Lower lobe of right lung (tissue), 2 donors: Measurements from ENCODE around the gene CRYBA1. TPM values are rescaled to one million over a fixed set of nuclear protein-coding genes. Genes with fewer than 3 reads are reported as not detected.
A peak's percentile ranks its signal among the peaks of the same experiment; 100 is the strongest.

ENCODE experiments used
- ATAC-seq, 2 donors: fragments of 200-7000 bp; cut with Tn5 transposase; one replicate each; pipeline ENCODE4 v1.9.1; 2020 to 2022; ENCODE audit warnings: mild to moderate bottlenecking in 2 of 2, moderate library complexity in 2 of 2
- DNase-seq: peaks from one replicate; pipeline ENCODE4 v3.0.0-alpha.2; 2020
- H3K27ac ChIP-seq: fragments of 200-600 bp; one replicate; pipeline ENCODE4 v1.8.0; 2022
- H3K27me3 ChIP-seq: fragments of 200-600 bp; one replicate; pipeline ENCODE4 v1.8.0; 2022; ENCODE audit warnings: low read depth
- H3K36me3 ChIP-seq: fragments of 200-600 bp; one replicate; pipeline ENCODE4 v1.8.0; 2022; ENCODE audit warnings: mild to moderate bottlenecking
- H3K4me1 ChIP-seq: fragments of 200-600 bp; one replicate; pipeline ENCODE4 v1.8.0; 2022
- H3K4me3 ChIP-seq: fragments of 200-600 bp; one replicate; pipeline ENCODE4 v1.8.0; 2022; ENCODE audit warnings: mild to moderate bottlenecking
- H3K9me3 ChIP-seq: fragments of 200-600 bp; one replicate; pipeline ENCODE4 v1.8.0; 2022
- intact Hi-C: fragments of 100-400 bp; cut with DNase I; formaldehyde crosslinking; loops from one replicate; pipeline ENCODE4 v1.11.0; 2022
- total RNA-seq: library from RNA; stranded (reverse); fragmentation: NEBNext Ultra II Directional; extraction: Animal tissue kit (Norgen Biotek cat#: 25700); gene quantifications from one replicate; pipeline ENCODE4 v1.2.1, GENCODE V29; 2021
- TF ChIP-seq, protein P1 (sequence below): fragments of 200-600 bp; IDR thresholded peaks from one replicate; pipeline ENCODE4 v1.8.0; 2022; ENCODE audit warnings: antibody characterized with exemption, mild to moderate bottlenecking
- donor health status: DM: no; HTN: yes; CAD: no; lungs with severe emphysema.

Gene CRYBA1
- total RNA-seq, 1 donor from 2014 or later: not detected

DNA sequence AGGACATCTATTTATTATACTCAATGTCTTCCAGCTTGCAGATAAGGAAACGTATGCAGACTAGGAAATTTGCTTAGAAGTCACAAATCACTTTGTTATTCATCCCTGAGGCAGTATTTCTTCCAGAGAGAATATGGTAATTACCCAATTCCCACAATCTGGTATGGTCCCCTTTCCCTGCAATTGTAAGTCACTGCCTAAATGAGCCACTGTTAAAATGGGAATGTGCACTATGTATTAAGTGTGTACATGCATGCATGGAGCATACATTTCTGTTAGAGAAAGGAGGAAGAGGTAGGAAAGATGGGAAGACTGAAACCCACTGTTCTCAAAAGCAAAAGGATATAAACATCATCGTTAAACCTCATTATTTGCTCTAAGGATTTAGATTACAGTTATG is 37.3 kb downstream of the CRYBA1 start:
- no peak for DNase-seq
- no peaks in the 10 kb centered on the region for H3K27me3 ChIP-seq
- TF ChIP-seq, protein P1, sequence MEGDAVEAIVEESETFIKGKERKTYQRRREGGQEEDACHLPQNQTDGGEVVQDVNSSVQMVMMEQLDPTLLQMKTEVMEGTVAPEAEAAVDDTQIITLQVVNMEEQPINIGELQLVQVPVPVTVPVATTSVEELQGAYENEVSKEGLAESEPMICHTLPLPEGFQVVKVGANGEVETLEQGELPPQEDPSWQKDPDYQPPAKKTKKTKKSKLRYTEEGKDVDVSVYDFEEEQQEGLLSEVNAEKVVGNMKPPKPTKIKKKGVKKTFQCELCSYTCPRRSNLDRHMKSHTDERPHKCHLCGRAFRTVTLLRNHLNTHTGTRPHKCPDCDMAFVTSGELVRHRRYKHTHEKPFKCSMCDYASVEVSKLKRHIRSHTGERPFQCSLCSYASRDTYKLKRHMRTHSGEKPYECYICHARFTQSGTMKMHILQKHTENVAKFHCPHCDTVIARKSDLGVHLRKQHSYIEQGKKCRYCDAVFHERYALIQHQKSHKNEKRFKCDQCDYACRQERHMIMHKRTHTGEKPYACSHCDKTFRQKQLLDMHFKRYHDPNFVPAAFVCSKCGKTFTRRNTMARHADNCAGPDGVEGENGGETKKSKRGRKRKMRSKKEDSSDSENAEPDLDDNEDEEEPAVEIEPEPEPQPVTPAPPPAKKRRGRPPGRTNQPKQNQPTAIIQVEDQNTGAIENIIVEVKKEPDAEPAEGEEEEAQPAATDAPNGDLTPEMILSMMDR: no peak
- H3K27ac ChIP-seq: no peak overlapping the region
- no peak for ATAC-seq
- peaks cover 94% of the 10 kb centered on the region for H3K36me3 ChIP-seq
- no peak overlapping the region for H3K4me3 ChIP-seq
- H3K9me3 ChIP-seq: no peaks in the 10 kb centered on the region
- peaks cover 53% of the 10 kb centered on the region for H3K4me1 ChIP-seq
- intact Hi-C loops: no loop called here

- Histone ChIP-seq H3K9me3 (no peaks in the 10 kb centered on the region), H3K27ac (no peak overlapping the region), H3K4me1 (peaks cover 64% of the 10 kb centered on the region), H3K4me3 (no peak overlapping the region), H3K27me3 (no peaks in the 10 kb centered on the region), H3K36me3 (peaks cover 54% of the 10 kb centered on the region)
- DNase-seq: no peak
- no peak for ATAC-seq
- TF ChIP-seq, protein P1: no peak
- intact Hi-C loops: no loop called here
These were observed 43.2 kb downstream of the CRYBA1 start for GRCh38 chr17:29289852-29290251.

DNA sequence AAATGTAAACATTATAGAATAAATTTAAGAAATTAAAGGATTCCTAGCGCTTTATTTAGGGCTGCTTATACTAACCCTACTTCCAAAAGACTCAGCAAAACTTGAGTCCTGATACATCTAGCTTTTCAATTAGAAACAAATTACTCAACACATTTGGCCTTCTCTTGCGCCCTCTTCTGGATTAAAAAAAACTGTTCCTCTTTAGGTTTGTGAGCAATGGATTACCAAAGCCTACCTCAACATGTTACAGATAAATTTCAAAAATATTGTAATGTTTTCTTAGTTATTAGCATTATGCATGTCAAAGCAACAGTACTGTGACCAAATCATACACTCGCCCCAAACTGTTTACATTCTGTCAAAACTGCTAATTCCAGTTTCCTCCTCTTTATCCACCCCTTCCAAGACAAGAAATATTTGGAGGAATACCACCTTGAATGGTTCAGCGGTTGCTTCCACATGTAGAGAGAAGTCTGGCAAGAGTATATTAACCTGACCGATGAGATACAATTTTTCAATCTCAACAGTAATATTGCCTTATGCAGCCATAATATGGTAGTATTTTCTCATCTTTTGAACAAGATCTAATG is 44.6 kb downstream of the CRYBA1 start:
- ATAC-seq (peak in 1 of 2 donors; percentile 18), DNase-seq (no peak)
- no peaks in the 10 kb centered on the region for H3K9me3 ChIP-seq
- H3K27ac ChIP-seq: peak overlapping the region; percentile 97
- no peaks in the 10 kb centered on the region for H3K27me3 ChIP-seq
- H3K4me1 ChIP-seq: peaks cover 58% of the 10 kb centered on the region
- peaks cover 40% of the 10 kb centered on the region for H3K36me3 ChIP-seq
- peak overlapping the region; percentile 98 for H3K4me3 ChIP-seq
- TF ChIP-seq, protein P1: peak; percentile 68
- intact Hi-C loops: no loop called here

DNA sequence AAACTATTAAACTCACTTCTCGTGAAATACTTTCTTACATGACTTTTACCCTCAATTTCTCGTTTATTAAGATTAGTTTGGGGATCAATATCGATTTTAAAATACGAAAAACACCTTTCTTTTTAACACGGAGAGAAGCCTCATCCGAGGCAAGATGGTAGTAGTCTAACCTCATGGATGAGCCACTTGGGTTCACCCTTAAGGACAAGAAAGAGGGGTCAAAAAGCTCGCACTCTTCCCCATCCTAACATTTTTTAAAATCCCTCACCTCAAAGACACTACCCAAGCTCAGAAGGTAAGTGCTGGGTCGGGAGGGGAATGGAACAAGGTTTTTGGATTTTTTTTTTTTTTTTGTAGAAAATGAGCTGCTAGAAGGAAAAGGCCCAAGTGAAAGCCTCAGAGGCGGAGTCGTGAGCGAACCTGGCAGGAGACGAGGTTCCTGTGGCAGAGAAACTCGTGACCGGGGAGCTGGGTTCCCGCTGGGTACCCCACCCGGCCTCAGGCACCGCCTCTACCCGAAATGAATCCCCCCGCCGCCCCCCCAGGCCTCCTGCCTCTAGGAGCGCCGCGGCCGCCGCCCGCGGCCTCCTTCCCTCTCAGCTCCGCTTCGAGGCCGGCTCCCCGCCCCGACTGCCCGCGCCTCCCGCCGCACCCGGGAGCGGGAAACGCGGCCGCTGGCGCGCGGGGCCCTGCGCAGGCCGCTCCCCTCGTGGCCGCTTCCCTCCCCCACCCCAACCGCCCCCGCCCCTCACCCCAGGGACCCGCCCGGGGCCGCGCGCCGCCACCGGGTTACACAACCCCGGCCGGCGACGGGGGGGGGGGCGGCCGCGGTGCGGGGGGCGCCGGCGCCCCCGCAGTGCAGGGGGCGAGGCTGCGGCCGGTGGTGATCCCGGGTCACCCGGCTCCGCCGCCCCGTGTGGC is 45.7 kb downstream of the CRYBA1 start:
- Histone ChIP-seq H3K4me1 (peaks cover 52% of the 10 kb centered on the region), H3K27ac (peak overlapping the region; percentile 97), H3K36me3 (peaks cover 29% of the 10 kb centered on the region), H3K9me3 (no peaks in the 10 kb centered on the region), H3K4me3 (peak overlapping the region; percentile 98), H3K27me3 (no peaks in the 10 kb centered on the region)
- peak; percentile 81 for DNase-seq
- intact Hi-C loops: no loop called here
- ATAC-seq: peak; percentile 30 to 43
- TF ChIP-seq, protein P1: no peak

DNA sequence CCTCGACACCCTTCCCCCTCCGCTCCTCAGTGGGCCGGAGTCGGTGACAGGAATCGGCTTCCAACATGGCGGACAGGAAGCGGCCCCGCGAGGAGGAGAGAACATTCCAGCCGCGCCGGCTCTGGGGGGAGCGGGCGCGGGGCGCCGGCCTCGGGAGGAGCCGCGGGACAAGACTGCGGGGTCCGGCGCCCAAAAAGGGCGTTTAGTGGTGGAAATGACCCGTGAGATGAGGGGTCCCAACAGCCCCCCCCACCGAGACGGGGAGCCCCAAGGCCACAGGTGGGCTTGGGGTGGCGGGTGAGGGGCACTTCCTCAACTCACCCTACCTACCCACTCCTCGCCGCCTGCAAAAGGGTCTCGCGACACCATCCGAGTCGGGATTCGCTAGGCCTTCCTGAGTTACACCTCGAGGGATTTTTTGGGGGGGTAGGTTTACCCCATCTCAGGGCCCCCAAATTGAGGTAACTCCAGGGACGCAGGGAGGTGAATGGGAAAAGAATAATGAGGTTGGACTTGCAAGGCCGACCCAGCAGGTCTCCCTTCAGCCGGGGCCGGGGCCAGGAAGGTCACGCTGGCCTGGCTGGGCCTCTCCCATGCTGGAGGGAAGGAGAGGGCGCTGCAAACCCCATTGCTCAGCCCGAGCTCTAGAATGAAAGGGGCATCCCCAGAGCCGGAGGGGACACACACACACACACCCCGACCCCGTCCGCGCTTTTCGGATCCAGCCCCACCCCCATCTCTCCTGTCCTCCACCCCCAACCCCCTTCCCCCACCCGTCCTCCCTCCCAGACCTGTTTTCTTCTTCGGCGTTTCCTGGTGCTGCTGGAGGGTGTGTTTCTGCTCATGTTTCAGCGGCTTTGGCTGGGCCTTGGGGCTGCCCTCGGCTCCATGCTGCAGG is 46.6 kb downstream of the CRYBA1 start:
- H3K4me1 ChIP-seq: peaks cover 44% of the 10 kb centered on the region
- TF ChIP-seq, protein P1: no peak
- peak overlapping the region; percentile 97 for H3K27ac ChIP-seq
- ATAC-seq: peak; percentile 56 to 59
- DNase-seq: peak; percentile 80
- intact Hi-C loops: no loop called here
- H3K36me3 ChIP-seq: peaks cover 20% of the 10 kb centered on the region
- no peaks in the 10 kb centered on the region for H3K9me3 ChIP-seq
- peak overlapping the region; percentile 98 for H3K4me3 ChIP-seq
- no peaks in the 10 kb centered on the region for H3K27me3 ChIP-seq
